Left ventricle myocardium inferior (tissue), 1 donor: ENCODE measurements around the gene SPATA32. TPM values are rescaled to one million over a fixed set of nuclear protein-coding genes. Genes with fewer than 3 reads are reported as not detected.

Source experiments
- DNase-seq: peaks from one replicate; pipeline ENCODE4 v3.0.0-alpha.2; 2020
- H3K27ac ChIP-seq: fragments of 200-600 bp; replicated peaks from 2 replicates; pipeline ENCODE4 v1.8.0; 2021
- H3K27me3 ChIP-seq: fragments of 200-600 bp; 2 replicates; pipeline ENCODE4 v1.8.0; 2021; ENCODE audit warnings: low read depth
- H3K36me3 ChIP-seq: fragments of 200-600 bp; 2 replicates; pipeline ENCODE4 v1.8.0; 2021
- H3K4me1 ChIP-seq: fragments of 200-600 bp; 2 replicates; pipeline ENCODE4 v1.8.0; 2021
- H3K4me3 ChIP-seq: fragments of 200-600 bp; 2 replicates; pipeline ENCODE4 v1.8.0; 2021; ENCODE audit warnings: mild to moderate bottlenecking, moderate library complexity
- H3K9me3 ChIP-seq: fragments of 200-600 bp; replicated peaks from 2 replicates; pipeline ENCODE4 v1.8.0; 2021
- intact Hi-C: fragments of 100-400 bp; cut with micrococcal nuclease; formaldehyde crosslinking; loops from one replicate; pipeline ENCODE4 v1.11.0; 2022
- total RNA-seq: library from RNA; stranded (reverse); fragmentation: NEBNext Ultra II Directional; extraction: Animal tissue kit (Norgen Biotek cat#: 25700); gene quantifications from one replicate; pipeline ENCODE4 v1.2.1, GENCODE V29; 2021
- TF ChIP-seq, protein P1 (sequence below): fragments of 200-600 bp; IDR thresholded peaks from 2 replicates; pipeline ENCODE4 v1.8.0; 2021; ENCODE audit warnings: antibody characterized with exemption, mild to moderate bottlenecking, borderline replicate concordance
- donor health status: DM: no; HTN: yes; CAD: no; lungs with severe emphysema.

SPATA32 gene
- total RNA-seq, 1 donor from 2014 or later = not detected

DNA sequence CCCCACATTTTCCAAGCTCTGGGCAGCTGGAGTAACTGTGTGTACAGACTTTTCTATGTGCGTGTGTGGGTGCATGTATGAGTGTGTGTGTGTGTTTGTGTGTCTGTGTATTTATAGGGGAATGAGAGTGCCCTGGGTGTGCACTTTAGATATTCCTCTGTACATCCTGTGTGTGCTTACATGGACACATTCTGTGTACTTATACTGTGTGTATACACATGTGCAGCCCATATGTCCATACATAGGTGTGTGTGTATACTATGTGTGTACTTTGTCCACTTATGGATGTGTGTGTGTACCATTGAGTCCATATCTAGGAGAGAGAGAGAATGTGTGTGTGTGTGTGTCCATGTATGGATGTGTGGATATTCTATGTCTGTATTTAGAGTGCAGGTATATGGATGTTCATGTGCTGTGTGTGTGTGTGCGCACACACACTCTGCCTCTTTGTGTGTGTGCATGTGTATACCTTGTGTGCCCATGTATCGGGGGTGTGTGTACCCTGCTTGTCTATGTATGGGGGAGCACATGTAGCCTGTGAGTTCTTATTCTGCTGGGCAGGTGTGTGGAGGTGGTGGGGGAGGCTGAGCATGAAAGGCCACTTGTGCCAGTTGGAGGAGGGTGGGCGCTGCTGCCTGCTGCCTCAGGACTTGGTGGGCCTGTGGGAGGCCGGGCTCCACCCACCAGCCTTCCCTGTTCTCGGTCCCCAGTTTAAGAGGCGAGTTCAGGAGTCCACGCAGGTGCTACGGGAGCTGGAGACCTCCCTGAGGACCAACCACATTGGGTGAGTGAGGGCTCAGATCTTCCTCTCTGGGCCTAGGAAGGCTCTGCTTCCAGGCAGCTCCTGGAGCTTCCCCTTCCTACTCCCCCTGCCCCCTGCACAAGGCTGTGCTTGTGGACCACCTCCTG lies 29.1 kb downstream of the SPATA32 start:
- no peaks in the 10 kb centered on the region for H3K9me3 ChIP-seq
- H3K4me3 ChIP-seq = no peak overlapping the region
- no peaks in the 10 kb centered on the region for H3K27me3 ChIP-seq
- no peak for DNase-seq
- peaks cover 42% of the 10 kb centered on the region for H3K4me1 ChIP-seq
- TF ChIP-seq, protein P1, sequence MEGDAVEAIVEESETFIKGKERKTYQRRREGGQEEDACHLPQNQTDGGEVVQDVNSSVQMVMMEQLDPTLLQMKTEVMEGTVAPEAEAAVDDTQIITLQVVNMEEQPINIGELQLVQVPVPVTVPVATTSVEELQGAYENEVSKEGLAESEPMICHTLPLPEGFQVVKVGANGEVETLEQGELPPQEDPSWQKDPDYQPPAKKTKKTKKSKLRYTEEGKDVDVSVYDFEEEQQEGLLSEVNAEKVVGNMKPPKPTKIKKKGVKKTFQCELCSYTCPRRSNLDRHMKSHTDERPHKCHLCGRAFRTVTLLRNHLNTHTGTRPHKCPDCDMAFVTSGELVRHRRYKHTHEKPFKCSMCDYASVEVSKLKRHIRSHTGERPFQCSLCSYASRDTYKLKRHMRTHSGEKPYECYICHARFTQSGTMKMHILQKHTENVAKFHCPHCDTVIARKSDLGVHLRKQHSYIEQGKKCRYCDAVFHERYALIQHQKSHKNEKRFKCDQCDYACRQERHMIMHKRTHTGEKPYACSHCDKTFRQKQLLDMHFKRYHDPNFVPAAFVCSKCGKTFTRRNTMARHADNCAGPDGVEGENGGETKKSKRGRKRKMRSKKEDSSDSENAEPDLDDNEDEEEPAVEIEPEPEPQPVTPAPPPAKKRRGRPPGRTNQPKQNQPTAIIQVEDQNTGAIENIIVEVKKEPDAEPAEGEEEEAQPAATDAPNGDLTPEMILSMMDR = no peak
- peaks cover 12% of the 10 kb centered on the region for H3K36me3 ChIP-seq
- intact Hi-C loops = no loop called here
- H3K27ac ChIP-seq = no peak overlapping the region

DNA sequence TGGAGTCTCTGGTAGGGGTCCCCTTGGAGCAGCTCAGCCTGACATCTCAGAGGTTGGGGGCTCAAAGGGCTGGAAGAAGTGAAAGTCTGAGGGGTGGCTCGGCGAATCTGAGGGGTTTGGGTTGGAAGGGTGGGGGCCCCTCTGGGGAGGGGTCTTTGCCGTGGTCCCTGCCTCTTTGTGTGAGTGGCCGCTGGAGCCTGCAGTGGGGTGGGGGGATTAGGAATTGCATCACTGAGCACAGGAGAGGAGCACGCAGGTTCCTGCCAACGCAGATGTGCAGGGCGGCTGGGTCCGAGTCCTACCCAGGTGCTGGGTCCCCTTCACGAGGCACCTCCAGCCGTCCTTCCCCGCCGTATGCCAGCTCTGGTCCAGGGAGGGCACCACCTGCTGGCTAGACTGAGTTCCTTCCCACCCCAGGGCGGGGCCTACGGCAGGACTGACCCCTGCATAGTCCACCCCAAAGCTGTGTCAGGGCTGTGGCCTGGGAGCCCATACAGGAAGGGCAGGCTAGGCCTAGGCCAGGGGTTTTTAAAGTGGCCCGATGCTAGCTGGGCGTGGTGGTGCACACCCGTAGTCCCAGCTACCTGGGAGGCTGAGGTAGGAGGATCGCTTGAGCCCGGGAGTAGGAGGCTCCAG lies 30.3 kb downstream of the SPATA32 start:
- H3K27me3 ChIP-seq = no peaks in the 10 kb centered on the region
- H3K9me3 ChIP-seq = no peaks in the 10 kb centered on the region
- no peak for DNase-seq
- intact Hi-C loops = no loop called here
- peaks cover 54% of the 10 kb centered on the region for H3K4me1 ChIP-seq
- H3K36me3 ChIP-seq = peaks cover 5% of the 10 kb centered on the region
- TF ChIP-seq, protein P1 = peak; percentile 42
- peak overlapping the region; percentile 84 for H3K27ac ChIP-seq
- H3K4me3 ChIP-seq = no peak overlapping the region

DNA sequence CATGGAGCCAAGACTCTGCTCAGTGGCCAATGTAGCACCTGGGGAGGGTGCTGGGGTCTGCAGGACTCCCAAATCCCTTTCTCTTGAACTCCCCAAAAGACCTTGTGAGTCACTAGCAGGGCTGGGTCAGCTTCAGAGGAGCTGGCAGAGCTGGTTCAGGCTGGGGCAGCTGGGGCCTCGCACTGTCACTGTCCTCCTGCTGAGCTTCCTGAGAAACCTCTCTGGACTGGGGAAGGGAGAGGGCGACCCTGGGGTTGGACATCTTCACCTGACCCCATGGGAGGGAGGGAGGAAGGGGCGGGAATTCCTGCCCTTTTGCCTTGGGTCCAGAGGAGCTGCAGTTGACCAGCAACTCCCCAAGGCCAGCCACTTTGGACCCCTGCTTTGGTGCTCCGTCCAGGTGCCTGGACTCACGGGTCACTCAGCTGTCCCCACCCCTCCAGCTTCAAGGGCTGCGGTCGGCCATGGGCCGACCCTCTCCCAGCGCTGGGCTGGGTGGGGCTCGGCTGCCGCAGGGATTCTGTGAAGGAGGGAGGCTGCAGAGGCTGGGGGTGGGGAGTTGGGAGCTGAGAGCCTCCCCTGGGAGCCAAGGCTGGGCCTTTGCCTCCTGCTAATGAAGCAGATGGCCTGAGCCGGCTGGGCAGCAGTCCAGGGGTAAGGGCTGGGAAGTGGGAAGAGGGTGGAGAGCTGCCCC lies 31.0 kb downstream of the SPATA32 start:
- TF ChIP-seq, protein P1 = no peak
- peaks cover 60% of the 10 kb centered on the region for H3K4me1 ChIP-seq
- intact Hi-C loops = no loop called here
- no peaks in the 10 kb centered on the region for H3K36me3 ChIP-seq
- peak overlapping the region; percentile 84 for H3K27ac ChIP-seq
- no peaks in the 10 kb centered on the region for H3K9me3 ChIP-seq
- H3K4me3 ChIP-seq = no peak overlapping the region
- peak; percentile 77 for DNase-seq
- H3K27me3 ChIP-seq = no peaks in the 10 kb centered on the region

DNA sequence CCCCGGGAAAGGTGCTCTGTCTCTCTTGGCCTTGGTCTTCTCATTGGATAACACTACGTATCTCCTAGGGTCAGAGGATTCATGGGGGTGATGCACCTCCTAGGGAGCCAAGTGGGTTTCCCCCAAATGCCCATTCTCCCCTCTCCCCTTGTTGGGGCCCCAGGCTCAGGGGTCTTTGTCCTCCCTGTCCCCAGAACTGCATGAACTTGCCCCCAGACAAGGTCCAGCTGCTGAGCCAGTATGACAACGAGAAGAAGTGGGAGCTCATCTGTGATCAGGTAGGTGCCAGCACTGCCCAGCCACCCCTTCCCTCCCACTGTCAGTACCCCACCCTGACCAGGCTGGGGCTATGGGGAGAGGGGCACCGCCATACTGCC lies 31.5 kb downstream of the SPATA32 start:
- Histone ChIP-seq H3K36me3 (no peaks in the 10 kb centered on the region), H3K4me1 (peaks cover 66% of the 10 kb centered on the region), H3K4me3 (no peak overlapping the region), H3K27me3 (no peaks in the 10 kb centered on the region), H3K9me3 (no peaks in the 10 kb centered on the region), H3K27ac (peak overlapping the region; percentile 84)
- DNase-seq = no peak
- TF ChIP-seq, protein P1 = no peak
- intact Hi-C loops = no loop called here

DNA sequence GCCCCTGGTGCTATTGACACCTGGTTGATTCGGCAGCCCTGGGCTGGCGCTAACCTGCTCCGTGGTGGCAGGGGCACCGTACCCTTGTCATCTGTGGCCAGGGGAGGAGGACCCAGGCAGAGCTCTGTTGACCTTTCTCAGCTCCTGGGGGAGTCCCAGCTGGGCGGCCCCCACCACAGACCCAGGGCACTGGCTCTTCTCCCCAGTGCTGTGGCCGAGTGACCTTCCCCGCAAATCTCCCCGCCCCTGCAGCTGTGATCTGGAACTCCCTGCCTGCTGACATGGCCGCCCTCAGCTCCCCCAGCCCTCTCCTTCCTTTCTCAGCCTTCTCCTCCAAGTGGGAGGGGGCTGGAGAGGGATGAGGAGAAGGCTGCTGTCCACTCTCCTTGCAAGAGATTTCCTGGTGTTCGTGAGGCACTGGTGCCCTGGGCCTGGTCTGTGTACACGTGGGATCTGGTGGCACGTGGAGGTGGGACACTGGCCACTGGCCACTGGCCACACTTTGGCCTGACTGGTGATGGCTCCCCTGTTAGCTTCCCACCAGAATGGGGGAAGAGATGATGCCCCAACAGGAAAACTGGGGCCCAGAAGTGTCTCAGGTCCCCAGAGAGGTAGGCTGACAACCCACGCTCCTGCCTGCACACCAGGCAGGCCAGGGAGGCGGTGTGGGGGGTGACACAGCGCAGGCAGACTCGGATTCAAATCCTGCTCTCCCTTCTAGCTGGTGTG lies 32.0 kb downstream of the SPATA32 start:
- Histone ChIP-seq H3K27ac (peak overlapping the region; percentile 84), H3K4me1 (peaks cover 71% of the 10 kb centered on the region), H3K4me3 (no peak overlapping the region), H3K9me3 (no peaks in the 10 kb centered on the region), H3K27me3 (no peaks in the 10 kb centered on the region), H3K36me3 (no peaks in the 10 kb centered on the region)
- intact Hi-C loops = no loop called here
- TF ChIP-seq, protein P1 = no peak
- DNase-seq = peak; percentile 54
